RPMI8226 (cell line): ENCODE measurements around the gene HEATR3.
A peak's percentile ranks its signal among the peaks of the same experiment; 100 is the strongest.
"Not testable (repeated sequence)": the region's sequence is repeated elsewhere in the genome, so short reads cannot be mapped to it uniquely, and the experiment has no call there.

ENCODE experiments used
- DNase-seq: peaks from one replicate; pipeline ENCODE4 v3.0.0-alpha.2; 2015

HEATR3 gene

GRCh38 chr16:50102051-50102746, 36.4 kb downstream of the HEATR3 start:
- no peak for DNase-seq

DNA sequence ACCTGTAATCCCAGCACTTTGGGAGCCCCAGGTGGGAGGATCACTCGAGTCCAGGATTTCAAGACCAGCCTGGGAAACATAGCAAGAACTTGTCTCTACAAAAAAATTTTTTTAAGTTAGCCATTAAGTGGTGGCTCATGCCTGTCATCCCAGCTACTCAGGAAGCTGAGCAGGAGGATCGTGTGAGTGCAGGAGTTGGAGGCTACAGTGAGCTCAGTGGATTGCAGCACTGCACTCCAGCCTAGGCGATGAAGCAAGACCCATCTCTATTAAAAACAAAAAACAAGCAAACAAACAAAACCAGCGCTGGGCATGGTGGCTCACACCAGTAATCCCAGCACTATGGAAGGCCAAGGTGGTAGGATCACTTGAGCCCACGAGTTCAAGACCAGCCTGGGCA, 38.0 kb downstream of the HEATR3 start:
- DNase-seq: no peak

GRCh38 chr16:50114357-50115129, 48.8 kb downstream of the HEATR3 start:
- no peak for DNase-seq

DNA sequence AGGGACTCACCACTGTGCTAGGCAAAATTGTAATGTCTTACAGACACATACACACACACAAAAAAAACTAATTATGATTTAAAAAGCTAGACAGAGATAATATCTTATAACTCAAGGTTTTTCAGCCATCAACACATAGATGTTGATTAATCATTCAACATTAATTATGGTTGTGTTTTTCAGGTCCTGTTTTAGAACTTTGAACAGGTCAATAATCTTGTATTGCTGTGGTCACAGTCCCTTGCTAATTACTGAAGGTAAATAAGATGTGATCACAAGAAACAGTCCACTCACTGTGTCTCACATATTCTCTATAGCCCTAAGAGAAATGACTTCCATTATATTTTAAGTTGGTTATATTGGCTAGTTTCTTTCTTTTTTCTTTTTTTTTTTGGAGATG, 54.9 kb downstream of the HEATR3 start:
- DNase-seq: no peak

DNA sequence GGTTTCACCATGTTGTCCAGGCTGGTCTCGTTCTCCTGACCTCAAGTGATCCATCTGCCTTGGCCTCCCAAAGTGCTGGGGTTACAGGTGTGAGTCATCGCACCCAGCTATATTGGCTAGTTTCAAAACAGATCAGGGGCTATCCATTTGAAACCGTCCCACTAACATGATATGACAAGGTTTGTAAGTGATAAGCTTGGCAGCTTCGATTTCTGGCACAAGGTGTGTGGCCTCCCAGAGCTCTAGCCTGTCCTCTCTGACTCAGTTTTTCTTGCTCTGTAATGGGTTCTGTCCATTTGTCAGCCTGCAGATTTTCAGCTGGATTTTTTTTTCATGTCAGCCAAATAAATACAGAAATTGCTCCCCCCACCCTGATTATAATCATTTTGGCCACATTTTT, 55.5 kb downstream of the HEATR3 start:
- peak; percentile 81 for DNase-seq

- DNase-seq: peak; percentile 98
These were observed 56.1 kb downstream of the HEATR3 start for GRCh38 chr16:50121721-50122445.

GRCh38 chr16:50123417-50123816, 57.6 kb downstream of the HEATR3 start:
- no peak for DNase-seq

DNA sequence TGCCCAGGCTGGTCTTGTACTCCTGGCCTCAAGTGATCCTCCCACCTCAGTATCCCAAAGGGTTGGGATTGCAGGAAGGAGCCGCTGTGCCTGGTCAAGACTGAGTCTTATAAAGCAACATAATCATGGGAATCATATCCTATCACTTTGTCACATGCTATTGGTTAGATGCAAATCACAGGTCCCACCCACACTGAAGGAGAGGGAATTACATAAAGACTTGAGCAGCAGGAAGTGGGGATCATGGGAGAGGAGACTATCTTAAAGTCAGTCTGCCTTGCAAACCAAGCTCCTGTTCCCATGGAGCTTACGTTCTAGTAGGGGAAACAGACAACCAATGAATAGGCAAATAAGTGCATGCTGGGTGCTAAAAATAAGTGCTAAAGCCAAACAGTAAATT, 59.0 kb downstream of the HEATR3 start:
- DNase-seq: no peak

- no peak for DNase-seq
These were observed 60.4 kb downstream of the HEATR3 start for GRCh38 chr16:50126183-50126582.

- DNase-seq: not testable (repeated sequence)
These were observed 66.8 kb downstream of the HEATR3 start for GRCh38 chr16:50132571-50132970.

DNA sequence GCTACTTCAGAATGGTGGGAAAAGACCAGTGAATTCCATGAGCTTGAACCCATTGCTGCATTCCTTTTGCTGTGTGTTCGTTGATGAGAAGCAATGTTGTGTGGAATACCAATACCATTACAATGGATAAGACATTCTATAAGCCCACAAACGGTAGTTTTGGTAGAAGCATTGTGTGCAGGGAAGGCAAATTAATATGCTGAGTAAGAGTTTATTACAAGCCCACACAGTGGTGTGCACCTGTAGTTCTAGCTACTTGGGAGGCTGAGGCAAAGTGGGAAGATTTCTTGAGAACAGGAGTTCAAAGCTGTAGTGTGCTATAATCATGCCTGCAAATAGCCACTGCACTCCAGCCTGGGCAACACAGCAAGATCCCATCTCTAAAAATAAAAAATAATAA, 67.4 kb downstream of the HEATR3 start:
- DNase-seq: no peak

GRCh38 chr16:50136399-50136798, 70.6 kb downstream of the HEATR3 start:
- no peak for DNase-seq

- no peak for DNase-seq
These were observed 71.5 kb downstream of the HEATR3 start for GRCh38 chr16:50137268-50137667.

DNA sequence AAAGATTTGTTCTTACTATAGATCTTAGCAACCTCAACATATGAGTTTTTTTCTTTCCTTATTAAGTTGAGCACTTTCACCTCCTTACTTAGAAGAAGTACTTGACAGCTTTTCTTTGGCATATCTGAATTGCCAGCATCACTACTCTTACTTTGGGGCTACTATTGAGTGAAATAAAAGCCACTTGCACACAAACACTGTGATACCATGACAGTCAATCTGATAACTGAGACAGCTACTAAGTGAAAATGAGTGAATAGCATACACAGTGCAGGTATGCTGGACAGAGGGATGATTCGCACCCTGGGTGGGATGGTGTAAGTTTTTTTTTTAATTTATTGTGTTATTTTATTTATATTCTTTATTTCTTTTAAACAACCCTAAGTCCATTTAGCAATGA, 73.8 kb downstream of the HEATR3 start:
- DNase-seq: no peak

GRCh38 chr16:50144211-50144610, 78.4 kb downstream of the HEATR3 start:
- DNase-seq: no peak

DNA sequence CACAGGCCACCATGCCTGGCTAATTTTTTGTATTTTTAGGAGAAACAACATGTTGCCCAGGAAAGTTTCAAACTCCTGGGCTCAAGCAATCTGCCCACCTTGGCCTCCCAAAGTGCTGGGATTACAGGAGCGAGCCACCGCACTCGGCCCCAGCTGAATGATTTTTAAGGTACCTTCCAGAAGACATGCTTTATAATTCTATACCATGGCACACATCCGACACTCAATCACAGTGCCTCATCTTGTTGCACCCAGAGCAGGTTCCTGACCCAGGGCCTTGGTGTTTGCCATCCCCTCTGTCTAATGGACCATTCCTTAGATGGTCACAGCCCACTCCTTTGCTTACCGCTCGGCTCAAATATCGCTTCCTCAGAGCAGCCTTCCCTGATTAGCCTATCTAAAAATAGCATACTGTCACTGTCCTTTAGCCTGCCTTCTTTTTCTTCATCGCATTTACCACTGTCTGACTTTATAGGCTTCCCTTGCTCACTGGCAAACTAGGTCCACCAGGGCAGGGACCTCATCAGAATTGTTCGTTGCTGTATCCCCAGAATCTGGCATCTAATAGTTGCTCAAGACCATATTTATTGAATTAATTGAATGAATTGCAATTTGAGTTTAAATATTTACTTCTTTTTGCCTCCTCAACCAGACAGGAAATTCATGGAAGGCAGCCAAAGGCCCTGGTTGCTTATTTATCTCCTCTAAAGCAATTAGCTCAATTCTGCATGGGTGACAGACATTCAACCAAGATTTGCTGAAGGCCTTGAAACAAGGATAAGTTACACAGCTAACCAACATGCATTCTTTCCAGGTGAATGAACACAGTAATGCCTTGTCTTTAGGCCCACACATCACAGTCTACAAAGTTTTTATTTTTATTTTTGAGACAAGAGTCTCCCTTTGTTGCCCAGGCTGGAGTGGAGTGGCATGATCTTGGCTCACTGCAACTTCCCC, 81.0 kb downstream of the HEATR3 start:
- peak; percentile 40 for DNase-seq

DNA sequence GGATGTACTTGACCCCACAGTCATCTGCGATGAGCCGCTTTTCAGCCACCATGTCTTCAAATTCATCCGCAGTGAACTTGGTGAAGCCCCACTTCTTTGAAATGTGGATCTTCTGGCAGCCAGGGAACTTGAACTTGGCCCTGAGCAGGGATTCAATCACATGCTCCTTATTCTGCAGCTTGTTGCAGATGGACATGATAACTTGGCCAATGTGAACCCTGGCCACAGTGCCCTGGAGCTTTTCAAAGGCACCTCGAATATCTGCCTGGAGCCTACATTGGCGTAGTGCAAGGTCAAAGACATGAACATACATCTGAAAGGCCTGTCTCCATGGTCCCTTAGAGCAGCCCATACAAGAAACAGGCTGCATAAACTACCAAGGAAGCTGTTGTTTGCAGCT, 85.6 kb downstream of the HEATR3 start:
- no peak for DNase-seq

DNA sequence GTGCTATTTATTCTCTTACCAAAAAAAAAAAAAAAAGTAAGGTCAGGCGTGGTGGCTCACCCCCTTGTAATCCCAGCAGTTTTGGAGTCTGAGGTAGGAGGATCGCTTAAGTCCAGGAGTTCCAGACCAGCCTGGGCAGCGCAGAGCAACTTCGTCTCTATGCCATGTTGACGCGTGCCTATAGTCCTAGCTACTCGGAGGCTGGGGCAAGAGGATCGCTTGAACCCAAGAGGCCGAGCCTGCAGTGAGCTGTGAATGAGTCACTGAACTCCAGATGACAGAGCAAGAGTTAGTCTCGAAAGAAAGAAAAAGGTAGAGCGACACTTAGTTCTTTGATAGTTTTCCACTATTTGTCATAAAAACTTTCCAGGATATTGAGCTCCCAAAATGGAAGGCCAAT, 86.0 kb downstream of the HEATR3 start:
- DNase-seq: no peak

GRCh38 chr16:50152351-50152806, 86.6 kb downstream of the HEATR3 start:
- DNase-seq: peak; percentile 78

DNA sequence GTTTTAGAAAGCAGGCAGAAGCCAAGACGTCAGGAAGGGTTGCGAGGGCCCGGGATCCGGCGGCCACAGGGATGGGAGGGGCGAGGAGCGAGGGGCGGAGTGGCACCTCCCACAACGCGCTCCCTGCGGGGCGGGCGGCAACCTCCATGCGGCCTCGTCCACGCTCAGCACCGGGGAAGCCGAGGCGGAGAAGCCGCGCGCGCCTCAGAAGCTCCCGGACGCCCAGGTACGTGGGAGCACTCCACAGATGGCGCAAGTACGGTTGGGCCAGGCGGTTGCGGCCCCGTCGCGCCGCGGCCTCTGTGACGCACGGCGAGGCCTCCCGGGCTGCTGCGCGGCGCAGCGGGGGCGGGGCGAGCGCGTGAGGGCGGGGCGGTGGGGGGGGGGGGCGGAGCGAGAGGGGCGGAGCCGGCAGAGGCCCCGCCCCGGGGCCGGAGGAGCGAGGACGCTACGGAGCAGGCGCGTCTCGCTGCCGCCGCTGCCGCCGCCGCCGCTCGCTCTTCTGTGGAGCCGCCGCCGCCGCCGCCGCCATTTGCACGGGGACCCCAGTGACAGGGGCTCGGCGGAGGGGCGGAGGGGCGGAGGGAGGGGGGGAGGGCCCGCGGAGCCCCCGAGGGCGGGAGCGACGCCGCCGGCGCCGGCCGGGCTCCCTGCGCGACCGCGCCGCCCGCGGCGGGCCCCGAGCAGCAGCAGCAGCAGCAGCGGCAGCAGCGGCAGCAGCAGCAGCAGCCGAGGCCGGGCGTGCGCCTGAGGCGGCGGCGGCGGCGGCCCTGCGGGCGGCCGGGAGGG, 87.2 kb downstream of the HEATR3 start, which contains the start of gene TENT4B:
Gene TENT4B, plus strand, starts transcription at position 500 of the 789 bp plus-strand sequence. CDS start 316 bp downstream, outside the sequence.
- peak; percentile 91 for DNase-seq

DNA sequence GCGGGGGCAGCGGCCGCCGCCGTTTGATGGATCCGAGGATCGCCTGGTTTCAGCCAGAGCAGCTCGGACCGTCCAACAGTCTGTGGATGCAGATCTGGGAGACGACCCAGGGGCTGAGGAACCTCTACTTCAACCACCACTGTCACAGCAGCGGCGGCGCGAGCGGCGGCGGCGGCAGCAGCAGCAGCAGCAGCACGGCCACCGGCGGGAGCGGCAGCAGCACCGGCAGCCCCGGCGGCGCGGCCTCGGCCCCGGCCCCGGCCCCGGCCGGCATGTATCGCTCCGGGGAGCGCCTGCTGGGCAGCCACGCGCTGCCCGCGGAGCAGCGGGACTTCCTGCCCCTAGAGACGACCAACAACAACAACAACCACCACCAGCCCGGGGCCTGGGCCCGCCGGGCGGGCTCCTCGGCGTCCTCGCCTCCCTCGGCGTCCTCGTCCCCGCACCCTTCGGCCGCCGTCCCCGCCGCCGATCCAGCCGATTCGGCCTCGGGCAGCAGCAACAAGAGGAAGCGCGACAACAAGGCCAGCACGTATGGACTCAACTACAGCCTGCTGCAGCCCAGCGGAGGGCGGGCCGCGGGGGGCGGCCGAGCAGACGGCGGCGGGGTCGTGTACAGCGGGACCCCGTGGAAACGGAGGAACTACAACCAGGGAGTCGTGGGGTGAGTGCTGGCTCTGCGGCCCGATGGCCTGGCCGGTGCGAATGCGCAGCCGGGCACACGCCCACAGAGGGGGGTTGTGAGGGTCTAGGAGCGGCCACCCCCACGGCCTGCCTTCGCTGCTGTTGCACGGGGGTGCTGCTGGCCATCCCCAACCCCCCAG, 88.0 kb downstream of the HEATR3 start:
- DNase-seq: peak; percentile 54
